ENCODE results near the gene TLCD3B.

The TLCD3B gene

DNA sequence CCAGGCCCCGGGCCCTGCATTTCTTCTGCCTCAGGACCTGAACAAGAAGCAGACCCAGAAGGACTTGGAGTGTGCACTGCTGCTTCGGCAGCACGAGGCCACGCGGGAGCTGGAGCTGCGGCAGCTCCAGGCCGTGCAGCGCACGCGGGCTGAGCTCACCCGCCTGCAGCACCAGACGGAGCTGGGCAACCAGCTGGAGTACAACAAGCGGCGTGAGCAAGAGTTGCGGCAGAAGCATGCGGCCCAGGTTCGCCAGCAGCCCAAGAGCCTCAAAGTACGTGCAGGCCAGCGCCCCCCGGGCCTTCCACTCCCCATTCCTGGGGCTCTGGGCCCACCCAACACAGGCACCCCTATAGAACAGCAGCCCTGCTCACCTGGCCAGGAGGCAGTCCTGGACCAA lies 44.8 kb downstream of the TLCD3B start:
- H3K36me3 ChIP-seq (ENCODE audit: control insufficient read depth, insufficient read depth, low read length): peaks cover 100% of the 10 kb centered on the region
- WGBS, 2 experiments (ENCODE audit: insufficient coverage in 2 of 2): 93 to 96% methylated on average over 15 to 20 of the region's 20 CpGs
- H3K9me3 ChIP-seq (ENCODE audit: control insufficient read depth, low read length): no peaks in the 10 kb centered on the region

DNA sequence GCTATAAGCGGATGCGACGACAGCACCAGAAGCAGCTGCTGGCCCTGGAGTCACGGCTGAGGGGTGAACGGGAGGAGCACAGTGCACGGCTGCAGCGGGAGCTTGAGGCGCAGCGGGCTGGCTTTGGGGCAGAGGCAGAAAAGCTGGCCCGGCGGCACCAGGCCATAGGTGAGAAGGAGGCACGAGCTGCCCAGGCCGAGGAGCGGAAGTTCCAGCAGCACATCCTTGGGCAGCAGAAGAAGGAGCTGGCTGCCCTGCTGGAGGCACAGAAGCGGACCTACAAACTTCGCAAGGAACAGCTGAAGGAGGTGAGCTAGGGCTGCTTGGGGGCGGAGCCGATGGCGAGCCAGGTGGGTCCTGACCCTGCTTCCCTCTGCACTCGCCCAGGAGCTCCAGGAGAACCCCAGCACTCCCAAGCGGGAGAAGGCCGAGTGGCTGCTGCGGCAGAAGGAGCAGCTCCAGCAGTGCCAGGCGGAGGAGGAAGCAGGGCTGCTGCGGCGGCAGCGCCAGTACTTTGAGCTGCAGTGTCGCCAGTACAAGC lies 45.7 kb downstream of the TLCD3B start:
- no peak overlapping the region for H3K4me3 ChIP-seq (ENCODE audit: extremely low read depth, insufficient read depth, low read length, poor library complexity, severe bottlenecking)
- no peak overlapping the region for H3K27ac ChIP-seq (ENCODE audit: low read depth, low read length, severe bottlenecking)
- 96% methylated on average over 23 to 27 of the region's 28 CpGs for whole genome bisulfite sequencing, 2 experiments (ENCODE audit: insufficient coverage in 2 of 2)
- no peaks in the 10 kb centered on the region for H3K4me1 ChIP-seq (ENCODE audit: control insufficient read depth, insufficient read depth, low read length, poor library complexity, severe bottlenecking)
- H3K9me3 ChIP-seq (ENCODE audit: control insufficient read depth, low read length): no peaks in the 10 kb centered on the region
- peaks cover 100% of the 10 kb centered on the region for H3K36me3 ChIP-seq (ENCODE audit: control insufficient read depth, insufficient read depth, low read length)

More for the DNA sequence above, 44.8 kb downstream of the TLCD3B start:
- no peak overlapping the region for H3K27ac ChIP-seq (ENCODE audit: low read depth, low read length, severe bottlenecking)
- no peak overlapping the region for H3K4me3 ChIP-seq (ENCODE audit: extremely low read depth, insufficient read depth, low read length, poor library complexity, severe bottlenecking)
- H3K4me1 ChIP-seq (ENCODE audit: control insufficient read depth, insufficient read depth, low read length, poor library complexity, severe bottlenecking): no peaks in the 10 kb centered on the region

DNA sequence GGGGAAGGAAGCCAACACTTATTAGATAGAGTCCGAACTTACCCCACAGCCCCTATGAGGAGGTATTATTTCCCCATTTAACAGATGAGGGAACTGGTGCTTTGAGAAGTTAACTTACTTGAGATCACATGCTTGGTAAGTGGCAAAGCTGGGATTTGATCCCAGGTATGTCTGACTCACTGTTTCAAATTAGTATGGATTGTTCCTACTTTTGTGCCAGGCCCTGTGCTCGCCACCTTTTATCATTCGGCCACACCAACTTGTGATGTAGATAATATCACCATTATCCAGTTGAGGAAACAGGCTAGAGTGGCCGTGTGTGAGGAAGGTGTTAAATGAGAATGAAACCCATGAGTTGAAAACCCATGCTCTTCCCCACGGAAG lies 46.3 kb downstream of the TLCD3B start:
- Histone ChIP-seq H3K27ac (ENCODE audit: low read depth, low read length, severe bottlenecking) (no peak overlapping the region), H3K4me3 (ENCODE audit: extremely low read depth, insufficient read depth, low read length, poor library complexity, severe bottlenecking) (no peak overlapping the region), H3K36me3 (ENCODE audit: control insufficient read depth, insufficient read depth, low read length) (peaks cover 100% of the 10 kb centered on the region), H3K9me3 (ENCODE audit: control insufficient read depth, low read length) (no peaks in the 10 kb centered on the region), H3K4me1 (ENCODE audit: control insufficient read depth, insufficient read depth, low read length, poor library complexity, severe bottlenecking) (no peaks in the 10 kb centered on the region)
- 97% methylated on average over 4 of the region's 5 CpGs; no CpG with 5 or more reads in 1 of the 2 experiments for WGBS, 2 experiments (ENCODE audit: insufficient coverage in 2 of 2)

DNA sequence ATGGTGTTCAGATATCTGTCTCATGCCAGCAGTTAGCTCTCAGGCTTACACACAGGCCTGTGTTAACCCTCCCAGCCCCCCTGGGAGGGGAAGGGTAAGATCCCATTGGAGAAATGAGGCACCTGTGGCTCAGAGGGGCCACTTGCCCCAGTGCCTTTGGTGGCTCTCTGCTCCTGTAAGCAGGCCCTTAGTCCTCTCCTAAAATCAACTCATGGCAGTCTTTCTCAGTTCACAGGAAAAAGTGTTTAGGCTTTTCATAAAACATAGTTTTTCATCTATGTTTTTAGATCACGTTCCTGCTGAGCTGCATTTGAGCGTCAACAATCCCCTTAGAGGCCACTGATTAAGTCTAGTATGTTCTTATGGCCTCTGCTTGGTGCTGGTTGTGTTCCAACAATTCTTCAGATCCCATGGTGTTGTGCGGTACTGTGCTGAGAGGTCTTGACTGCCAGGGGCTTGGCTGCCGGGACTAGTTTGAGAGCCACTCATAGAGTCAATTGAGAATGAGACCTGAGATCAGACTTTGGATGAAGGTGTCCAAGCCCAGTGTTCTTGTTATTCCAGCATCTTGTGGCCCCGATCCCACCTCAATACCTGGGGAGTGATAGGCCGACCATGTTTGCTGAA lies 46.8 kb downstream of the TLCD3B start:
- WGBS, 2 experiments (ENCODE audit: insufficient coverage in 2 of 2): 89 to 96% methylated on average over 4 to 6 of the region's 6 CpGs
- no peaks in the 10 kb centered on the region for H3K9me3 ChIP-seq (ENCODE audit: control insufficient read depth, low read length)
- H3K4me1 ChIP-seq (ENCODE audit: control insufficient read depth, insufficient read depth, low read length, poor library complexity, severe bottlenecking): no peaks in the 10 kb centered on the region
- H3K36me3 ChIP-seq (ENCODE audit: control insufficient read depth, insufficient read depth, low read length): peaks cover 100% of the 10 kb centered on the region
- no peak overlapping the region for H3K4me3 ChIP-seq (ENCODE audit: extremely low read depth, insufficient read depth, low read length, poor library complexity, severe bottlenecking)
- H3K27ac ChIP-seq (ENCODE audit: low read depth, low read length, severe bottlenecking): no peak overlapping the region

DNA sequence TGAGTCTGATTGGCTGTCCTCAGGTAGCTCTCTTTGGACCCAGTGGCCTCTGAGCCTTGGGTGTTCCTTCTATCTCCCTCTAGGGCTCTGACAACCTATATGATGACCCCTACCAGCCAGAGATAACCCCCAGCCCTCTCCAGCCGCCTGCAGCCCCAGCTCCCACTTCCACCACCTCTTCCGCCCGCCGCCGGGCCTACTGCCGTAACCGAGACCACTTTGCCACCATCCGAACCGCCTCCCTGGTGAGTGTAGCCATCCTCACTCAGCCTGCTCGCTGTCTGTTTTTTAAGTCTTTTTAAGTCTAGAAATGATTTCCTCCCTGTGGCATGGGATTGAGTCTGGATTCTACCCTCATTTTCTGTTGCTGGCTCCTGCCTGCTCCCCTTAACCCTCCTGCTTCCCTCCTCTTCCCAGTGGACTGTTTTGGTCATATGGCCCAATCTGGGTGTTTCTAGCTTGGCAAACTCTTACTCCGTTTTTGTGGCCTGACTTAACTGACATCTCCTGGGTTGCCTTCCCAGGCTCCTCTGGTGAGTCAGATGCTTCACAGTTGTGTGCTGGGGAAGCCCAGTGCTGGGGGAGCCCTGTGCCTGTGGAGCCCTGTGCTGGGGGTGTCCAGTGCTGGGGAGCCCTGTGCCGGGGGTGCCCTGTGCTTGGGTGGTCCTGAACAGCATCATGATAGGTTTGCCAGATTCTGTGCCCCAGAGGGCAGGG lies 47.5 kb downstream of the TLCD3B start:
- no peak overlapping the region for H3K27ac ChIP-seq (ENCODE audit: low read depth, low read length, severe bottlenecking)
- no peaks in the 10 kb centered on the region for H3K9me3 ChIP-seq (ENCODE audit: control insufficient read depth, low read length)
- H3K36me3 ChIP-seq (ENCODE audit: control insufficient read depth, insufficient read depth, low read length): peaks cover 100% of the 10 kb centered on the region
- H3K4me3 ChIP-seq (ENCODE audit: extremely low read depth, insufficient read depth, low read length, poor library complexity, severe bottlenecking): no peak overlapping the region
- no peaks in the 10 kb centered on the region for H3K4me1 ChIP-seq (ENCODE audit: control insufficient read depth, insufficient read depth, low read length, poor library complexity, severe bottlenecking)
- WGBS, 2 experiments (ENCODE audit: insufficient coverage in 2 of 2): 98 to 100% methylated on average over 9 to 11 of the region's 12 CpGs

DNA sequence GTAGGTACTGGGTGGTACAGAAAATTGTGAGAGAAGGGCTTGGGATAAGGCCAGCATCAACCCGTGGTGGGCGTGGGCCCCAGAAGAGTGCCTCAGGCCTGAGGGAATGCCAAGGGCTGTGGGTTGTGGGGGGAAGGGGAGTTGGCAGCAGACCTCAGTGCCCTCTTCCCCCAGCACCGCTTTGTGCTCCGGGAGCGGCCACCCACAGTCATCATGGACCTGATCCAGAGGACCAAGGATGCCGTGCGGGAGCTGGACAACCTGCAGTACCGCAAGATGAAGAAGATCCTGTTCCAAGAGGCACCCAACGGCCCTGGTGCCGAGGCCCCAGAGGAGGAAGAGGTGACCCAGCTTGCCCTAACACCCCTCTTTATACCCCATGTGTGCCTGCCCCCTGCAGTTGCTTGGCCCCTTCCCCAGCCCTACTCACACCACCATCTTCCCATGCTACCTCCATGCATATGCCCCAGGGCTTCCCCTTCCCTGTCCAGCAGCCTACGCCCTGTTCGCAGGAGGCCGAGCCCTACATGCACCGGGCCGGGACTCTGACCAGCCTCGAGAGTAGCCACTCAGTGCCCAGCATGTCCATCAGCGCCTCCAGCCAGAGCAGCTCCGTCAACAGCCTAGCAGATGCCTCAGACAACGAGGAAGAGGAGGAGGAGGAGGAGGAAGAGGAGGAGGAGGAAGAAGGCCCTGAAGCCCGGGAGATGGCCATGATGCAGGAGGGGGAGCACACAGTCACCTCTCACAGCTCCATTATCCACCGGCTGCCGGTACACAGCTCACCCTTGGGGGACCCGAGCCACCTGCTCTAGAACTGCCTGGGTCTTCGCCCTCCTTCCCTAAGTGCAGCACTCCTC lies 48.3 kb downstream of the TLCD3B start:
- H3K36me3 ChIP-seq (ENCODE audit: control insufficient read depth, insufficient read depth, low read length): peaks cover 100% of the 10 kb centered on the region
- H3K4me3 ChIP-seq (ENCODE audit: extremely low read depth, insufficient read depth, low read length, poor library complexity, severe bottlenecking): no peak overlapping the region
- H3K4me1 ChIP-seq (ENCODE audit: control insufficient read depth, insufficient read depth, low read length, poor library complexity, severe bottlenecking): no peaks in the 10 kb centered on the region
- no peaks in the 10 kb centered on the region for H3K9me3 ChIP-seq (ENCODE audit: control insufficient read depth, low read length)
- WGBS, 2 experiments (ENCODE audit: insufficient coverage in 2 of 2): 96 to 97% methylated on average over 16 to 24 of the region's 24 CpGs
- no peak overlapping the region for H3K27ac ChIP-seq (ENCODE audit: low read depth, low read length, severe bottlenecking)

DNA sequence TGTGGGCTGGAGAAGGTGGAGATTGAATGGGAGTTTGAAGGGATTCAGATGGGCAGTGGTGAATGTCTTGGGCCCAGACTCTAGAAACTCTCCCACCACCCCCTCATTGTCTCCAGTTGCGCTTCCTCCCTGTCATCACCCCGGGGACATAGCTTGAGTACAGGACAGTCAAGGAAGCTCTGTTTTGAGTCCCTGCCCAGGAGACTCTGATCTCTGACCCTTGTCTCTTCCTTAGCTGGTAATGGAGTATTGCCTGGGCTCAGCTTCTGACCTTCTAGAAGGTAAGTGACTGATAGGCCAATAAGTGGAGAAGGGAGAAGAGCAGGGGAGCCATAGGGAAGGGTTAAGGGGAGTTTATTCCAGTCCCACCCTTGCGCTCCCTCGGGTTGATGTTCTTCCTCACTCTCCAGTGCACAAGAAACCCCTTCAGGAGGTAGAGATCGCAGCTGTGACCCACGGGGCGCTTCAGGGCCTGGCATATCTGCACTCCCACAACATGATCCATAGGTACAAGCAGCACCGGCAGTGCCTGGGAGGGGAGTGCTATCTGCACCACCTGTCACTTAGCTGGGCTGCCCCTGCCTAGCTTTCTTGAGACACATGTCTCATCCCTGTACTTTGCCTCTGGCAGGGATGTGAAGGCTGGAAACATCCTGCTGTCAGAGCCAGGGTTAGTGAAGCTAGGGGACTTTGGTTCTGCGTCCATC lies 52.4 kb downstream of the TLCD3B start:
- Histone ChIP-seq H3K36me3 (ENCODE audit: control insufficient read depth, insufficient read depth, low read length) (peaks cover 72% of the 10 kb centered on the region), H3K4me3 (ENCODE audit: extremely low read depth, insufficient read depth, low read length, poor library complexity, severe bottlenecking) (no peak overlapping the region), H3K27ac (ENCODE audit: low read depth, low read length, severe bottlenecking) (no peak overlapping the region), H3K4me1 (ENCODE audit: control insufficient read depth, insufficient read depth, low read length, poor library complexity, severe bottlenecking) (peaks cover 21% of the 10 kb centered on the region), H3K9me3 (ENCODE audit: control insufficient read depth, low read length) (no peaks in the 10 kb centered on the region)
- WGBS, 2 experiments (ENCODE audit: insufficient coverage in 2 of 2): 93 to 95% methylated on average over 7 of the region's 9 CpGs

DNA sequence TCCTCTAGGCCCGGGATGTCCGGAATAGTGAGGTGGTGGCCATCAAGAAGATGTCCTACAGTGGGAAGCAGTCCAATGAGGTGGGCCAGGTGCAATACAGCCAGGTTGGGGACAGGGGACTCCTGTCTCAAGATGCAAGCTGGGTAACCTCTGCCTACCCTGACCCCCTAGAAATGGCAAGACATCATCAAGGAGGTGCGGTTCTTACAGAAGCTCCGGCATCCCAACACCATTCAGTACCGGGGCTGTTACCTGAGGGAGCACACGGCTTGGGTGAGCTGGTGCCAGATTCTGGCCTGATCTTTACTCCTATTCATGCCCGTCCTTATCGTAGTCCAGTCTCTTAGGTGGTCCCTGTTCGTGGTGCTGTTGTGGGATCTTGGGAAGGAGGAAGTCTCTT lies 53.0 kb downstream of the TLCD3B start:
- Histone ChIP-seq H3K4me1 (ENCODE audit: control insufficient read depth, insufficient read depth, low read length, poor library complexity, severe bottlenecking) (peaks cover 21% of the 10 kb centered on the region), H3K9me3 (ENCODE audit: control insufficient read depth, low read length) (no peaks in the 10 kb centered on the region), H3K27ac (ENCODE audit: low read depth, low read length, severe bottlenecking) (no peak overlapping the region), H3K4me3 (ENCODE audit: extremely low read depth, insufficient read depth, low read length, poor library complexity, severe bottlenecking) (no peak overlapping the region), H3K36me3 (ENCODE audit: control insufficient read depth, insufficient read depth, low read length) (peaks cover 66% of the 10 kb centered on the region)
- 99 to 100% methylated on average over 8 to 9 of the region's 9 CpGs for WGBS, 2 experiments (ENCODE audit: insufficient coverage in 2 of 2)

DNA sequence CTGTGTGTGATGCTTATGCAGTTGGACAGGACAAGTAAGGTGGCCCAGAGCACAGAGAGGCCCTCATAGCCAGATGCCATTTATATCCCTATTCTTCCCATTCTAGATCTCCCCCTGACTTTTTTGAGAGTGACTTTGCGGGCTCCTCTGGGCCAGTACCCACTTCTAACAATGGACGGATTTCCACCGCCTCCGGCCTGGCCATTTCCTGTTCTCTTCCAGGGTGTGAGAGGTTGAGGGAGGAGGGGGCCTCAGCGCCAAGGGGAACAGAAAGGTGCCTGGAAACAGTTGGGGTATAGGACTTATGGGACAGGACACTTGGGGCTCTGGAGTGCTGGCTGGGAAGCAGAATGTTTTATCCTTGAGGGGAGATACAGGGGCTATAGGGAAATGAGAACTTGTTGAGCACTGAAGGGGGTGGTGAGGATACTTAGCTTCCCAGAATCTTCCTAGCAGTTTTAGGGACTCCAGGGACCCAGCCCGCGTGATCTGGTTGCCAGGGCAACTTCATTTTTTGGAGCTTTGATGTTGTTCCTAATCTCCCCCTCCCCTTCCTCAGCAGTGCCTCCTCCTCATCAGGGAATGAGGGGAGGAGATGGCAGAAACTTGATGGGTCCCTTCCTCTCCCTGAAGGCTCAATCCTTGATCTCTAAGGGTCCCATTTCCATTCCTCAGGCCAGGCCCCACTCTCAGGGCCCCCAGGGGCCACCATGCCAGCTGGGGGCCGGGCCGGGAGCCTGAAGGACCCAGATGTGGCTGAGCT lies 53.8 kb downstream of the TLCD3B start:
- WGBS, 2 experiments (ENCODE audit: insufficient coverage in 2 of 2): 85 to 87% methylated on average over 4 to 7 of the region's 9 CpGs
- peak overlapping the region; percentile 8 for H3K4me3 ChIP-seq (ENCODE audit: extremely low read depth, insufficient read depth, low read length, poor library complexity, severe bottlenecking)
- H3K27ac ChIP-seq (ENCODE audit: low read depth, low read length, severe bottlenecking): no peak overlapping the region
- peaks cover 8% of the 10 kb centered on the region for H3K9me3 ChIP-seq (ENCODE audit: control insufficient read depth, low read length)
- H3K4me1 ChIP-seq (ENCODE audit: control insufficient read depth, insufficient read depth, low read length, poor library complexity, severe bottlenecking): peaks cover 21% of the 10 kb centered on the region
- peaks cover 65% of the 10 kb centered on the region for H3K36me3 ChIP-seq (ENCODE audit: control insufficient read depth, insufficient read depth, low read length)
